ENCODE data around the gene OSBPL10. TPM values are rescaled to one million over a fixed set of nuclear protein-coding genes. Genes with fewer than 3 reads are reported as not detected.

Gene OSBPL10
- total RNA-seq, 1 donor from 2014 or later, result 52.7 TPM

- DNase-seq (ENCODE audit: low read depth), result no peak
- FAIRE-seq, result no peak
- no peak for TF ChIP-seq CTCF (IDR thresholded peaks at IDR 0.05; ENCODE audit: insufficient read depth, low read depth, low read length)
- no peak for TF ChIP-seq EZH2 (IDR thresholded peaks at IDR 0.05; ENCODE audit: insufficient read depth, low read length)
- Mint-ChIP-seq H3K27me3 (ENCODE audit: low read depth, unreplicated experiment) (no peaks in the 10 kb centered on the region), H3K27ac (ENCODE audit: unreplicated experiment) (no peak overlapping the region), H3K9me3 (ENCODE audit: unreplicated experiment) (peaks cover 4% of the 10 kb centered on the region), H3K4me3 (ENCODE audit: unreplicated experiment) (no peak overlapping the region), H3K36me3 (ENCODE audit: low read depth, unreplicated experiment) (peaks cover 4% of the 10 kb centered on the region), H3K4me1 (ENCODE audit: low read depth, unreplicated experiment) (peaks cover 5% of the 10 kb centered on the region)
- H3K36me3 ChIP-seq (ENCODE audit: insufficient read depth, low read length), result no peaks in the 10 kb centered on the region
- H3K9me3 ChIP-seq (ENCODE audit: insufficient read depth, low read depth, low read length), result no peaks in the 10 kb centered on the region
- no peak overlapping the region for H3K4me3 ChIP-seq (ENCODE audit: insufficient read depth, low read depth, low read length)
- H3K9ac ChIP-seq (ENCODE audit: low read length), result no peak overlapping the region
- H3K27ac ChIP-seq (ENCODE audit: low read depth, low read length), result no peak overlapping the region
- H4K20me1 ChIP-seq (ENCODE audit: insufficient read depth, low read length), result no peaks in the 10 kb centered on the region
- H3K79me2 ChIP-seq (ENCODE audit: insufficient read depth, low read length), result no peaks in the 10 kb centered on the region
- no peaks in the 10 kb centered on the region for H3K4me1 ChIP-seq (ENCODE audit: insufficient read depth, low read length)
- no peaks in the 10 kb centered on the region for H3K27me3 ChIP-seq (ENCODE audit: insufficient read depth, low read length)
- H2AFZ ChIP-seq (ENCODE audit: low read depth, low read length), result no peak overlapping the region
- no peak overlapping the region for H3K4me2 ChIP-seq (ENCODE audit: low read length)
Observed at GRCh38 chr3:31659246-31659645, 321.8 kb downstream of the OSBPL10 start.

- H4K20me1 ChIP-seq (ENCODE audit: insufficient read depth, low read length), result no peaks in the 10 kb centered on the region
- no peak overlapping the region for H3K4me3 ChIP-seq (ENCODE audit: insufficient read depth, low read depth, low read length)
- DNase-seq (ENCODE audit: low read depth) (no peak), FAIRE-seq (no peak)
- H3K79me2 ChIP-seq (ENCODE audit: insufficient read depth, low read length), result no peaks in the 10 kb centered on the region
- H3K27ac ChIP-seq (ENCODE audit: low read depth, low read length), result no peak overlapping the region
- H3K4me3 Mint-ChIP-seq (ENCODE audit: unreplicated experiment), result no peak overlapping the region
- peaks cover 5% of the 10 kb centered on the region for H3K9me3 ChIP-seq (ENCODE audit: insufficient read depth, low read depth, low read length)
- no peaks in the 10 kb centered on the region for H3K27me3 Mint-ChIP-seq (ENCODE audit: low read depth, unreplicated experiment)
- H3K9ac ChIP-seq (ENCODE audit: low read length), result no peak overlapping the region
- no peak overlapping the region for H3K4me2 ChIP-seq (ENCODE audit: low read length)
- H3K27ac Mint-ChIP-seq (ENCODE audit: unreplicated experiment), result no peak overlapping the region
- H3K9me3 Mint-ChIP-seq (ENCODE audit: unreplicated experiment), result peaks cover 22% of the 10 kb centered on the region
- H3K36me3 Mint-ChIP-seq (ENCODE audit: low read depth, unreplicated experiment), result peaks cover 22% of the 10 kb centered on the region
- TF ChIP-seq EZH2 (IDR thresholded peaks at IDR 0.05; ENCODE audit: insufficient read depth, low read length) (no peak), CTCF (IDR thresholded peaks at IDR 0.05; ENCODE audit: insufficient read depth, low read depth, low read length) (no peak)
- H2AFZ ChIP-seq (ENCODE audit: low read depth, low read length), result no peak overlapping the region
- H3K27me3 ChIP-seq (ENCODE audit: insufficient read depth, low read length), result no peaks in the 10 kb centered on the region
- no peaks in the 10 kb centered on the region for H3K4me1 ChIP-seq (ENCODE audit: insufficient read depth, low read length)
- peaks cover 2% of the 10 kb centered on the region for H3K4me1 Mint-ChIP-seq (ENCODE audit: low read depth, unreplicated experiment)
- H3K36me3 ChIP-seq (ENCODE audit: insufficient read depth, low read length), result no peaks in the 10 kb centered on the region
Observed at GRCh38 chr3:31654998-31655397, 326.1 kb downstream of the OSBPL10 start.

GRCh38 chr3:31653464-31653863 is 327.6 kb downstream of the OSBPL10 start:
- Histone ChIP-seq H3K9me3 (ENCODE audit: insufficient read depth, low read depth, low read length) (peaks cover 13% of the 10 kb centered on the region), H3K9ac (ENCODE audit: low read length) (no peak overlapping the region), H3K79me2 (ENCODE audit: insufficient read depth, low read length) (no peaks in the 10 kb centered on the region), H3K4me3 (ENCODE audit: insufficient read depth, low read depth, low read length) (no peak overlapping the region), H4K20me1 (ENCODE audit: insufficient read depth, low read length) (no peaks in the 10 kb centered on the region), H2AFZ (ENCODE audit: low read depth, low read length) (no peak overlapping the region), H3K4me1 (ENCODE audit: insufficient read depth, low read length) (no peaks in the 10 kb centered on the region), H3K27me3 (ENCODE audit: insufficient read depth, low read length) (no peaks in the 10 kb centered on the region), H3K4me2 (ENCODE audit: low read length) (no peak overlapping the region), H3K36me3 (ENCODE audit: insufficient read depth, low read length) (peaks cover 5% of the 10 kb centered on the region), H3K27ac (ENCODE audit: low read depth, low read length) (no peak overlapping the region)
- Mint-ChIP-seq H3K4me1 (ENCODE audit: low read depth, unreplicated experiment) (peaks cover 2% of the 10 kb centered on the region), H3K4me3 (ENCODE audit: unreplicated experiment) (no peak overlapping the region), H3K27me3 (ENCODE audit: low read depth, unreplicated experiment) (no peaks in the 10 kb centered on the region), H3K9me3 (ENCODE audit: unreplicated experiment) (peaks cover 37% of the 10 kb centered on the region), H3K36me3 (ENCODE audit: low read depth, unreplicated experiment) (peaks cover 35% of the 10 kb centered on the region), H3K27ac (ENCODE audit: unreplicated experiment) (no peak overlapping the region)
- FAIRE-seq, result no peak
- TF ChIP-seq EZH2 (IDR thresholded peaks at IDR 0.05; ENCODE audit: insufficient read depth, low read length) (no peak), CTCF (IDR thresholded peaks at IDR 0.05; ENCODE audit: insufficient read depth, low read depth, low read length) (no peak)
- no peak for DNase-seq (ENCODE audit: low read depth)

Data from astrocyte (in vitro differentiated cells and primary cell).